H1 (cell line): ENCODE measurements around the gene CCDC59. TPM values are rescaled to one million over a fixed set of nuclear protein-coding genes. Genes with fewer than 3 reads are reported as not detected.

ENCODE experiments used
- ATF2 ChIP-seq: IDR thresholded peaks from 2 replicates; pipeline ENCODE4 v1.6.1; 2012; ENCODE audit warnings: low read length, inconsistent platforms
- polyA plus RNA-seq, 7 experiments: library from polyadenylated mRNA; depleted of rRNA in 3 of 7; stranded (reverse) in 5 of 7; unstranded in 2 of 7; fragments of >200 nt in 5 of 7; fragments of 200-250 nt in 2 of 7; gene quantifications; 1 replicate in 5 of 7; 2 replicates in 1 of 7; 4 replicates in 1 of 7; pipeline versions ENCODE4 v1.2.1 to v1.2.3, GENCODE V29; 2011 to 2013; ENCODE audit warnings: missing spikeins in 2 of 7, mixed read lengths in 2 of 7
- total RNA-seq: library from RNA; stranded (reverse); fragmentation: NEBNext Ultra II Directional; extraction: Animal tissue kit (Norgen Biotek cat#: 25700); gene quantifications from 2 replicates; pipeline ENCODE4 v1.2.1, GENCODE V29; 2021

Gene CCDC59
- total and polyA plus RNA-seq, 2 of the 8 experiments (the other 6 are each of a cell fraction or from before 2014, with no cell fraction given) = 11.6 to 54.0 TPM

- TF ChIP-seq ATF2 = no peak
These were observed 42.6 kb upstream of the CCDC59 start (continued) for GRCh38 chr12:82400819-82401218.
